SK-MEL-5 (cell line): ENCODE results near the gene TRIP10. TPM values are rescaled to one million over a fixed set of nuclear protein-coding genes. Genes with fewer than 3 reads are reported as not detected.
"Not testable (repeated sequence)": the region's sequence is repeated elsewhere in the genome, so short reads cannot be mapped to it uniquely, and the experiment has no call there.

ENCODE experiments used
- DNase-seq: peaks from one replicate; pipeline ENCODE4 v3.0.0-alpha.2; 2016; ENCODE audit warnings: low read depth, low spot score
- in situ Hi-C: cut with HindIII; loops from 2 replicates; pipeline ENCODE4 v1.10.0; 2016; ENCODE audit warnings: low sequenced_read_pairs, high pct_unique_total_duplicates, low pct_unique_long_range_greater_than_20kb
- total RNA-seq: library from RNA; depleted of rRNA; stranded (reverse); fragments of >200 nt; shearing (Covaris generic); gene quantifications from 2 replicates; pipeline ENCODE4 v1.2.3, GENCODE V29; 2014

Gene TRIP10
- total RNA-seq, 1 experiment from 2014 or later, result 11.5 TPM

- no peak for DNase-seq
- in situ Hi-C loops, result no loop called here
Measured at GRCh38 chr19:6772028-6772865, 32.8 kb downstream of the TRIP10 start, which contains the start of gene VAV1. VAV1 (plus strand) TSS chr19:6772708; CDS start chr19:6772808, 100 bp downstream.

DNA sequence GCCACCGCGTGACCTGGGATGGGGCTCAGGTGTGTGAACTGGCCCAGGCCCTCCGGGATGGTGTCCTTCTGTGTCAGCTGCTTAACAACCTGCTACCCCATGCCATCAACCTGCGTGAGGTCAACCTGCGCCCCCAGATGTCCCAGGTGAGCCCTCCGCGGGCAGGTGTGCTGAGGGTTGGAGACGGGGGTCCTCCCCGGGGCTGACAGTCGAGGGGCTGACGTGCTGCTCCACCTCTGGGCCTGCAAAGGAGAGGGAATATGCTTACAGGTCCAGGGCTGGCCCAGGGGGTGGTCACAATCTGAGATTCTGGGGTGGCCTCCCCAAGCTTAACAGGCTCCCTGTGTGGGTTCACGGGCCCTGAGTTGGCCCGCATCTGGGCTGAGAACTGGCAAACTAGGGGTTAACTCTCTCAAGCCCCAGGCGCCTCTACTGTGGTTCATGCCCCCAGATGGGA lies 33.4 kb downstream of the TRIP10 start:
- DNase-seq, result no peak
- in situ Hi-C loops, result no loop called here

GRCh38 chr19:6773323-6773931 lies 33.9 kb downstream of the TRIP10 start:
- in situ Hi-C loops, result no loop called here
- DNase-seq, result no peak

GRCh38 chr19:6774821-6775707 lies 35.6 kb downstream of the TRIP10 start:
- DNase-seq, result no peak
- in situ Hi-C loops, result no loop called here

GRCh38 chr19:6776045-6776444 lies 36.6 kb downstream of the TRIP10 start:
- DNase-seq, in situ Hi-C loops: not testable (repeated sequence)

DNA sequence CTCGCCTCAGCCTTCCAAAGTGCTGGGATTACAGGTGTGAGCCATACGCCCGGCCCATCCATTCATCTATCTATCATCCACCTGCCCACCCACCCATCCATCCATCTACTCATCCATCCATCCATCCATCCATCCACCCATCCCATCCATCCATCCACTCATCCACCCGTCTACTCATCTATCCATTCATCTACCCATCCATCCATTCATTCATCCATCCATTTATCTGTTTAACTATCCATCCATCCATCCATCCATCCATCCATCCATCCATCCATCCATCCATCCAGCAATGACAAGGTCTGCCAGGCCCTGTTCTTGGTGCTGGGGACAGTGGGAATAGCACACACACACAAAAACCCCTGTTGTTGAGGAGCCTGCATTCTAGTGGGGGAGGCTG lies 37.5 kb downstream of the TRIP10 start:
- in situ Hi-C loops, result no loop called here

GRCh38 chr19:6777434-6777833 lies 38.0 kb downstream of the TRIP10 start:
- DNase-seq, result no peak
- in situ Hi-C loops, result no loop called here

More for the DNA sequence above, 37.5 kb downstream of the TRIP10 start:
- DNase-seq, result no peak

GRCh38 chr19:6778386-6778785 lies 38.9 kb downstream of the TRIP10 start:
- DNase-seq, result no peak
- in situ Hi-C loops, result no loop called here

- no peak for DNase-seq
- in situ Hi-C loops, result no loop called here
Measured at GRCh38 chr19:6779206-6779605, 39.7 kb downstream of the TRIP10 start.

DNA sequence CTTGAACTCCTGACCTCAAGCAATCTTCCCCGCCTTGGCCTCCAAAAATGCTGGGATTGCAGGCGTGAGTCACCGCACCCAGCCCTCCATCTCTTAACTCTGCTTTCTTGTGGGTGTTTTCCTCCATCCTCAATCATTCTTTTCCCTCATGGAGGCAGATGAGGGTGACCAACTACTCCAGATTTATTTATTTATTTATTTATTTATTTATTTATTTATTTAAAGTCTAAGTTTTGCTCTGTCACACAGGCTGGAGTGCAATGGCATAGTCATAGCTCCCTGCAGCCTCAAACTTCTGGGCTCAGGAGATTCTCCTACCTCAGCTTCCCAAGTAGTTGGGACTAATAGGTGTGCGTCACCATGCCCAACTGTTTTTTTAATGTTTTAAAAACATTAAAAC lies 47.9 kb downstream of the TRIP10 start:
- in situ Hi-C loops, result no loop called here

DNA sequence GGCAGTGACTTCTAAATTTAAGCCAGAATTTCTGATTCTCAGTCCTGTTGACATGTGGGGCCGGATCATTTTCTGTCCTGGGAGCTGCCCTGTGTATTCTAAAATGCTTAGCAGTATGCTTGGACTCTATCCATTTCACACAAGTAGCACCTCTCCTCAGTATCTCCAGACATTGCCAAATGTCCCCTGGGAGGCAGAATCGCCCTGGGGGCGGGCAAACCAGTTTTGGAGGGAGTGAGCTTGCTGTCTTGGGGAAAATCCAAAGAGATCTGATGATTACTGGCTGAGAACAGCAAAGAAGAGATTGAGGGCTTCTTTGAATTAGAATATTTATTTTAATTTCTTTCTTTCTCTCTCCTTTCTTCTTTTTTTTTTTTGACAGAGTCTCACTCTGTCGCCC lies 49.4 kb downstream of the TRIP10 start:
- in situ Hi-C loops, result no loop called here
- DNase-seq, result no peak

More for the DNA sequence above, 47.9 kb downstream of the TRIP10 start:
- DNase-seq, result no peak

- DNase-seq, result no peak
- in situ Hi-C loops, result no loop called here
Measured at GRCh38 chr19:6790194-6791128, 51.0 kb downstream of the TRIP10 start.

GRCh38 chr19:6791237-6791636 lies 51.8 kb downstream of the TRIP10 start:
- no peak for DNase-seq
- in situ Hi-C loops, result no loop called here

- no peak for DNase-seq
- in situ Hi-C loops, result no loop called here
Measured at GRCh38 chr19:6793411-6793810, 53.9 kb downstream of the TRIP10 start.

- in situ Hi-C loops, result no loop called here
- no peak for DNase-seq
Measured at GRCh38 chr19:6793973-6794372, 54.5 kb downstream of the TRIP10 start.

GRCh38 chr19:6794686-6795431 lies 55.4 kb downstream of the TRIP10 start:
- in situ Hi-C loops, result no loop called here
- DNase-seq, result no peak
